ENCODE data around the gene CACNB4.
"Not testable (repeated sequence)": the region's sequence is repeated elsewhere in the genome, so short reads cannot be mapped to it uniquely, and the experiment has no call there.

CACNB4 gene

GRCh38 chr2:151882786-151883445 lies 215.9 kb downstream of the CACNB4 start:
- DNase-seq (ENCODE audit: low read depth) = no peak
- H3K4me3 ChIP-seq (ENCODE audit: low read depth, low read length) = no peak overlapping the region
- no peak for TF ChIP-seq CTCF (IDR thresholded peaks at IDR 0.05; ENCODE audit: low read depth, low read length, missing control alignments)

- no peak for TF ChIP-seq CTCF (IDR thresholded peaks at IDR 0.05; ENCODE audit: low read depth, low read length, missing control alignments)
- DNase-seq (ENCODE audit: low read depth) = no peak
- no peak overlapping the region for H3K4me3 ChIP-seq (ENCODE audit: low read depth, low read length)
Observed at GRCh38 chr2:151881342-151881741, 217.5 kb downstream of the CACNB4 start.

GRCh38 chr2:151880586-151880985 lies 218.3 kb downstream of the CACNB4 start:
- no peak for TF ChIP-seq CTCF (IDR thresholded peaks at IDR 0.05; ENCODE audit: low read depth, low read length, missing control alignments)
- no peak for DNase-seq (ENCODE audit: low read depth)

GRCh38 chr2:151878655-151879563 lies 219.9 kb downstream of the CACNB4 start:
- no peak for TF ChIP-seq CTCF (IDR thresholded peaks at IDR 0.05; ENCODE audit: low read depth, low read length, missing control alignments)
- DNase-seq (ENCODE audit: low read depth) = no peak
- H3K4me3 ChIP-seq (ENCODE audit: low read depth, low read length) = no peak overlapping the region

More at GRCh38 chr2:151880586-151880985, 218.3 kb downstream of the CACNB4 start:
- no peak overlapping the region for H3K4me3 ChIP-seq (ENCODE audit: low read depth, low read length)

GRCh38 chr2:151878204-151878603 lies 220.6 kb downstream of the CACNB4 start:
- no peak for DNase-seq (ENCODE audit: low read depth)
- no peak overlapping the region for H3K4me3 ChIP-seq (ENCODE audit: low read depth, low read length)
- TF ChIP-seq CTCF (IDR thresholded peaks at IDR 0.05; ENCODE audit: low read depth, low read length, missing control alignments) = no peak

- not testable (repeated sequence) for H3K4me3 ChIP-seq (ENCODE audit: low read depth, low read length); DNase-seq (ENCODE audit: low read depth)
Observed at GRCh38 chr2:151875631-151876030, 223.2 kb downstream of the CACNB4 start.

GRCh38 chr2:151872463-151872862 lies 226.4 kb downstream of the CACNB4 start:
- DNase-seq (ENCODE audit: low read depth) = no peak
- H3K4me3 ChIP-seq (ENCODE audit: low read depth, low read length) = no peak overlapping the region
- no peak for TF ChIP-seq CTCF (IDR thresholded peaks at IDR 0.05; ENCODE audit: low read depth, low read length, missing control alignments)

Data from GM12864 (cell line).